T-helper 2 cell treated with Interferon-gamma antibody and Interleukin-4, amounts not matched to agents 100 ng/mL and 5 ng/mL, for 36 hours (primary cell): Measurements from ENCODE around the gene SBK3. TPM values are rescaled to one million over a fixed set of nuclear protein-coding genes. Genes with fewer than 3 reads are reported as not detected.

Experiments used
- intact Hi-C: fragments of 100-400 bp; cut with micrococcal nuclease; formaldehyde crosslinking; loops from one replicate; pipeline ENCODE4 v1.15.1; 2023
- total RNA-seq: library from RNA; stranded (reverse); gene quantifications from 2 replicates; pipeline ENCODE4 v1.2.3, GENCODE V29; 2022

Gene SBK3
- total RNA-seq, 1 donor from 2014 or later = not detected

DNA sequence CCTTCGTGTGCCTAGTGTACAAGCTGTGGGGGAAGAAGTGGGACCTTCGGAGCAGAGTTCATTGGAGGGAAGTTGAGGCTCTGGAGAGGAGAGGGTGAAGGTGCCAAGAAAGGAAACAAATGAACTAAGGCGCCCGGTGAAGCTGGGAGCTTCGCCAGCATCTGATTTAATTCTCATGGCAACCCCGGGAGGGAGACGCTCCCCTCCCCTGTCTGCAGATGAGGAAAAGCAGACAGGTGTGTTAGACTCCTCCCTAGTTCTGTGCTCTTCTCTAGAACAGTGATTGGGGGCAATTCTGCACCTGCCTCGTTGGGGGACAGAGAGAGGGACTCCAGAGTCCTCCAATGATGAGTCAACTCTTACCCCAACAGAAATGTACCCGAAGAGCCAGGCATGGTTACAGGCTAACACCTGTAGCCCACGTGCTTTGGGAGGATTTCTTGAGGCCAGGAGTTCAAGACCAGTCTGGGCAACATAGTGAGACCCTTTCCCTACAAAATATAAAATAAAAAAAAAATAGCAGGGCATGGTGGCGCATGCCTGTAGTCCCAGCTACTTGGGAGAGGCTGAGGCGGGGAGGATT is 52.9 kb downstream of the SBK3 start:
- intact Hi-C loops = no loop called here

DNA sequence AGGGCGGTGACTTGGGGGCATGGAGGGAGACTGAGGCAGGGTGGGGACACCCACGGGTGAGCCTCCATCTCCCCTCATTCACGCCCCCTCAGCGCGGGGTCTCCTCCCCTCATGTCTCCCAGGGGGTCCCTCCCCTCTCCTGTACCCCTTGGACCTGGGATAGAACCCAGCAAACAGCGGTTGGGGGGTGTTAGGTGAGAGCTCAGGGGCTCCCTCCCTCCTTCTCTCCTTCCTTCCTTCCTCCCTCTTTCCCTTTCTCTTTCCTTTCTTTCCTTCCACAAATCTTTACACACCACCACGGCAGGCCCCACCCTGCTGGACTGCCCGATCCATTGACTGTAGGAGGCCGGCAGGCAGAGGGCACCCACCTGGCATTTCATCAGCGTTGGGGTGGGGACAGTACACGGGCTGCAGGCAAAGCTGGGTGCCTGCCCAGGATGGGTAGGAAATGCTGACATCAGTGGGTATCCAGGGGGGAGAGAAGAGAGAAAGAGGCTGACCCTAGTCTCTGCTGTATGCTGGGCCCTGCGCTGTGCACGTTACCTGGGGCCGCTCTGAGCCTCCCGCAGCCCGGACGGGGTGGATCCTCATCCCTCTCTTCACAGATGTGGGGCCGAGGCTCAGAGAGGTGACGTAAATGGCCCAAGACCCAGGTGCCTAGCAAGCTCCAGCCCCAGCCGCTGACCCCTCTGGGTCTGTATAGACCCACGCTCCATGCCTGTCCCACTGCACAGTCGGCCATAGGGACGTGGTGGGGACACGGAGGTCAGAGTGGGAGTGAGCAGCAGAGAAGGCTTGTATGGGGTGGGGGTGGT is 53.6 kb downstream of the SBK3 start:
- intact Hi-C loops = no loop called here

Other genes with a start within 250 kb of the SBK3 start
- gene TMEM150B, start 220.2 kb downstream of the SBK3 start, total RNA-seq = 0.39 and 0.89 TPM in 2 replicates
- gene KMT5C, start 205.7 kb downstream of the SBK3 start, total RNA-seq = 17.5 and 18.9 TPM in 2 replicates
- 0.45 and 0.64 TPM in 2 replicates for gene COX6B2, start 190.8 kb downstream of the SBK3 start, total RNA-seq
- gene GARIN5B, start 182.3 kb downstream of the SBK3 start, total RNA-seq = not detected in 2 replicates
- gene IL11, start 175.1 kb downstream of the SBK3 start, total RNA-seq = 0.55 and 0.61 TPM in 2 replicates
- not detected in 2 replicates for gene TMEM190, start 168.7 kb downstream of the SBK3 start, total RNA-seq
- gene TMEM238, start 161.3 kb downstream of the SBK3 start, total RNA-seq = 10.3 and 11.7 TPM in 2 replicates
- 2,481 and 2,547 TPM in 2 replicates for gene RPL28, start 159.6 kb downstream of the SBK3 start, total RNA-seq
- 213 and 217 TPM in 2 replicates for gene UBE2S, start 137.8 kb downstream of the SBK3 start, total RNA-seq
- not detected in 2 replicates for gene SHISA7, start 102.2 kb downstream of the SBK3 start, total RNA-seq
- 23.2 and 25.3 TPM in 2 replicates for gene ISOC2, start 83.9 kb downstream of the SBK3 start, total RNA-seq
- not detected in 2 replicates for gene C19orf85, start 80.8 kb downstream of the SBK3 start, total RNA-seq
- 6.6 and 10.3 TPM in 2 replicates for gene ZNF628, start 68.9 kb downstream of the SBK3 start, total RNA-seq
- 9.3 and 12.3 TPM in 2 replicates for gene NAT14, start 60.4 kb downstream of the SBK3 start, total RNA-seq
- gene SSC5D, start 57.1 kb downstream of the SBK3 start, total RNA-seq = 0.23 and 0.30 TPM in 2 replicates
- not detected in 2 replicates for gene SBK2, start 8.4 kb downstream of the SBK3 start, total RNA-seq
- gene ZNF579, start 35.3 kb upstream of the SBK3 start, total RNA-seq = 6.5 and 6.7 TPM in 2 replicates
- gene FIZ1, start 54.0 kb upstream of the SBK3 start, total RNA-seq = 14.4 and 14.7 TPM in 2 replicates
- gene ZNF524, start 54.7 kb upstream of the SBK3 start, total RNA-seq = 21.0 and 21.2 TPM in 2 replicates
- 12.3 and 13.2 TPM in 2 replicates for gene ZNF865, start 60.1 kb upstream of the SBK3 start, total RNA-seq
- gene ZNF784, start 79.0 kb upstream of the SBK3 start, total RNA-seq = 4.9 and 5.0 TPM in 2 replicates
- 29.9 and 30.8 TPM in 2 replicates for gene ZNF580, start 95.5 kb upstream of the SBK3 start, total RNA-seq
- gene ZNF581, start 98.1 kb upstream of the SBK3 start, total RNA-seq = 21.0 and 22.4 TPM in 2 replicates
- 6.5 and 7.0 TPM in 2 replicates for gene CCDC106, start 102.7 kb upstream of the SBK3 start, total RNA-seq
- gene U2AF2, start 109.5 kb upstream of the SBK3 start, total RNA-seq = 298 and 303 TPM in 2 replicates
- gene EPN1, start 129.7 kb upstream of the SBK3 start, total RNA-seq = 58.3 and 59.3 TPM in 2 replicates
- not detected in 2 replicates for gene NLRP9, start 192.9 kb upstream of the SBK3 start, total RNA-seq
- not detected in 2 replicates for gene RFPL4A, start 213.6 kb upstream of the SBK3 start, total RNA-seq
- gene RFPL4AL1, start 223.6 kb upstream of the SBK3 start, total RNA-seq = not detected in 2 replicates